Gastrocnemius medialis (tissue), 4 donors: ENCODE data around the gene FZD10. TPM values are rescaled to one million over a fixed set of nuclear protein-coding genes. Genes with fewer than 3 reads are reported as not detected.

Source experiments
- ATAC-seq, 2 donors: fragments of 150-250 bp; one replicate each; pipeline ENCODE4 v1.9.1; 2016
- DNase-seq, 2 donors: peaks; one replicate each; pipeline ENCODE4 v3.0.0-alpha.2; 2019
- H3K27ac ChIP-seq, 4 donors: fragments of 200-600 bp; sonication (generic); 1 replicate in 1 of 4; 2 replicates in 3 of 4; pipeline ENCODE4 v1.5.1; 2016 to 2018; ENCODE audit warnings: mild to moderate bottlenecking in 2 of 4, moderate library complexity in 1 of 4
- H3K27me3 ChIP-seq, 3 donors: fragments of 200-600 bp; sonication (generic) in 2 of 3; 1 replicate in 1 of 3; 2 replicates in 2 of 3; pipeline versions ENCODE4 v1.5.1 to v1.6.0; 2016 to 2019; ENCODE audit warnings: mild to moderate bottlenecking in 1 of 3, moderate library complexity in 1 of 3
- H3K36me3 ChIP-seq, 2 donors: fragments of 200-600 bp; sonication (generic) in 1 of 2; one replicate each; pipeline ENCODE4 v1.5.1; 2017 to 2018
- H3K4me1 ChIP-seq, 2 donors: fragments of 200-600 bp; sonication (generic) in 1 of 2; one replicate each; pipeline ENCODE4 v1.5.1; 2016 to 2017; ENCODE audit warnings: mild to moderate bottlenecking in 2 of 2
- H3K4me3 ChIP-seq, 4 donors: fragments of 200-600 bp; sonication (generic) in 3 of 4; 1 replicate in 1 of 4; 2 replicates in 3 of 4; pipeline ENCODE4 v1.5.1; 2016 to 2019; ENCODE audit warnings: mild to moderate bottlenecking in 2 of 4
- H3K9me3 ChIP-seq, 3 donors: fragments of 200-600 bp; sonication (generic) in 2 of 3; 1 replicate in 1 of 3; 2 replicates in 2 of 3; pipeline ENCODE4 v1.5.1; 2016 to 2019
- POLR2A ChIP-seq, 2 donors: fragments of 450-650 bp; IDR thresholded peaks; one replicate each; pipeline ENCODE4 v1.6.1; 2017; ENCODE audit warnings: antibody characterized with exemption in 2 of 2, mild to moderate bottlenecking in 2 of 2, moderate library complexity in 2 of 2
- in situ Hi-C, 4 donors: fragments of 200-750 bp; cut with MboI; loops; one replicate each; pipeline versions ENCODE4 v1.15.0 to v1.8.0; 2017; ENCODE audit warnings: low sequenced_read_pairs in 4 of 4
- intact Hi-C: fragments of 100-400 bp; cut with DNase I; formaldehyde crosslinking; loops from one replicate; pipeline ENCODE4 v1.15.1; 2023; ENCODE audit warnings: low total_unique reads
- total RNA-seq, 4 donors: library from RNA; depleted of rRNA; stranded (reverse); fragments of >200 nt; gene quantifications; one replicate each; pipeline versions ENCODE4 v1.1.0 to v1.2.3, GENCODE V29; 2016
- TF ChIP-seq, protein P1 (sequence below), 5 experiments: fragments of 450-650 bp in 3 of 5; fragments of 200-600 bp in 2 of 5; sonication (generic) in 2 of 5; IDR thresholded peaks in 4 of 5; conservative IDR thresholded peaks in 1 of 5; 1 replicate in 4 of 5; 2 replicates in 1 of 5; pipeline ENCODE4 v1.5.1; 2016 to 2019; ENCODE audit warnings: antibody characterized with exemption in 5 of 5, mild to moderate bottlenecking in 3 of 5, moderate library complexity in 3 of 5

FZD10 gene
- total RNA-seq, 4 donors from 2014 or later, result 0.15 to 2.3 (median 1.1) TPM; not detected in 1

DNA sequence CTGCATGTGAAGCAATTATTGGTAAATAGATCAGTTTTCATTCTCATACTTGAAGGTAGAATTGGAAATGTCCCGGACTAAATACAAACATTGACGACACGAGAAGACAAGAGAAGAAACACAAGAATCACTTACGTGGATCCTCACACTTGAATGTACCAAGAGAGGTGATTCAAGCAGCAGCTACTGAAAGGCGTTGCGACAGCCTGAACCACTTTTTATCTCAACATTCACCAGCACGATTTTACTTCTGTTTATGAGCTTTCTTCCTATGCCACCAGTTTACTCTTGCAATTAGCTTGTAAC lies 3.6 kb upstream of the FZD10 start:
- ATAC-seq, result no peak
- H3K4me1 ChIP-seq, result no peaks in the 10 kb centered on the region
- no peak overlapping the region for H3K4me3 ChIP-seq
- no peak overlapping the region for H3K27ac ChIP-seq
- DNase-seq, result no peak
- H3K9me3 ChIP-seq, result no peaks in the 10 kb centered on the region
- TF ChIP-seq, protein P1, sequence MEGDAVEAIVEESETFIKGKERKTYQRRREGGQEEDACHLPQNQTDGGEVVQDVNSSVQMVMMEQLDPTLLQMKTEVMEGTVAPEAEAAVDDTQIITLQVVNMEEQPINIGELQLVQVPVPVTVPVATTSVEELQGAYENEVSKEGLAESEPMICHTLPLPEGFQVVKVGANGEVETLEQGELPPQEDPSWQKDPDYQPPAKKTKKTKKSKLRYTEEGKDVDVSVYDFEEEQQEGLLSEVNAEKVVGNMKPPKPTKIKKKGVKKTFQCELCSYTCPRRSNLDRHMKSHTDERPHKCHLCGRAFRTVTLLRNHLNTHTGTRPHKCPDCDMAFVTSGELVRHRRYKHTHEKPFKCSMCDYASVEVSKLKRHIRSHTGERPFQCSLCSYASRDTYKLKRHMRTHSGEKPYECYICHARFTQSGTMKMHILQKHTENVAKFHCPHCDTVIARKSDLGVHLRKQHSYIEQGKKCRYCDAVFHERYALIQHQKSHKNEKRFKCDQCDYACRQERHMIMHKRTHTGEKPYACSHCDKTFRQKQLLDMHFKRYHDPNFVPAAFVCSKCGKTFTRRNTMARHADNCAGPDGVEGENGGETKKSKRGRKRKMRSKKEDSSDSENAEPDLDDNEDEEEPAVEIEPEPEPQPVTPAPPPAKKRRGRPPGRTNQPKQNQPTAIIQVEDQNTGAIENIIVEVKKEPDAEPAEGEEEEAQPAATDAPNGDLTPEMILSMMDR (IDR thresholded peaks at IDR 0.05 in 4 of 5, conservative IDR thresholded peaks at IDR 0.05 in 1 of 5), result no peak
- TF ChIP-seq POLR2A (IDR thresholded peaks at IDR 0.05), result no peak
- in situ Hi-C loops (no loop called here), intact Hi-C loops (no loop called here)
- H3K27me3 ChIP-seq, result peaks cover 27 to 32% (median 31%) of the 10 kb centered on the region in 3 donors
- no peaks in the 10 kb centered on the region for H3K36me3 ChIP-seq

DNA sequence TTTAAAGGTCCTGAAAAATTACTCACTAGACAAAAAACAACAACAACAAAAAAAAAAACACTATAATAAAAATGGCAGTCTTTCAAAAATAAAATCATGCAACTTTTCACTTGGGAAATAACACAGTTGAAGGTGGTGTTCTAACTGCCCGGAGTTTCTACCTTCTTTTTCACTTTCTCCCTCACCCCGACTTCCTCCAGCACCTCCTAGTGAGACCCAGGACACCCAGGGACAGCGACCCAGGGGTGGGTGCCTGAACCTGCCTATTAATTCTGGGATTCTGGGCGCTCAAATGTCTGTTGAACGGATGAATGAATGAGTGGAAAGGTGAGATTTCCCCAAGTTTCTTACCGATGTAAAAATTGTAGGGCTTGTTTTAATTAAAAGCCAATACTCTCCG lies 2.0 kb upstream of the FZD10 start:
- H3K4me1 ChIP-seq, result no peaks in the 10 kb centered on the region
- ATAC-seq, result no peak
- intact Hi-C loops (loop anchor here (5.0 kb wide), 1 partner anchor 33 kb away; no protein-coding TSS in a partner anchor), in situ Hi-C loops (no loop called here)
- no peaks in the 10 kb centered on the region for H3K9me3 ChIP-seq
- no peaks in the 10 kb centered on the region for H3K36me3 ChIP-seq
- no peak for DNase-seq
- H3K27me3 ChIP-seq, result peaks cover 31 to 38% (median 34%) of the 10 kb centered on the region in 3 donors
- no peak overlapping the region for H3K27ac ChIP-seq
- TF ChIP-seq, protein P1 (IDR thresholded peaks at IDR 0.05 in 4 of 5, conservative IDR thresholded peaks at IDR 0.05 in 1 of 5), result no peak
- TF ChIP-seq POLR2A (IDR thresholded peaks at IDR 0.05), result no peak
- H3K4me3 ChIP-seq, result no peak overlapping the region

DNA sequence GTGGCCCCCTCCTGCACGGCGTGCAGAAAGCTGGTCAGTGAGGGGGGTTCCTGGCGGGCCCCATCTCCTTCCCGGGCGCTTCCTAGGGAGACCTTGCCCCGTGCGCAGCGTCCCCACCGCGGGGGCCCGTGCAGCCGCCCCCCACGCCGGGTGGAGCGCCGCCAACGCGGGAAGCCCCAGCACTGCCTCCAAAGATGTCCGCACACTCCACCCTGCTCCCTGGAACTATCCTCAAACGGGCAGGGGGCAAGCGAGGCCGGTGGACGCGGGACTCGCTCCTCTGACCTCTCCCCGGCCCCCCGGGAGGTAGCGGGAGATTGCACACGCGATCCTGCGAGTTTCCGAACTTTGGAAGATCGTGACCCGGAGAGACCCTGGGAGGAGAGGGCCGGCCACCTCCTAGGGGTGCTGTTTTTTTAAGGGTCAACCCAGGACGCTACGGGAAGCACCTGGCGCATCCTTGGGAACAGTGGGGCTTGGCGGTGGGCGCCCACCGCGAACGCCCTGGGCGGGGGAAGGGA lies 1.5 kb upstream of the FZD10 start:
- no peak for ATAC-seq
- no peaks in the 10 kb centered on the region for H3K4me1 ChIP-seq
- peak overlapping the region in 3 of 4 donors; percentile 44 to 54 (median 50) for H3K4me3 ChIP-seq
- peaks cover 31 to 39% (median 34%) of the 10 kb centered on the region in 3 donors for H3K27me3 ChIP-seq
- H3K27ac ChIP-seq, result peak overlapping the region in 1 of 4 donors; percentile 33
- intact Hi-C loops (loop anchor here (5.0 kb wide), 1 partner anchor 33 kb away; no protein-coding TSS in a partner anchor), in situ Hi-C loops (no loop called here)
- DNase-seq, result no peak
- no peaks in the 10 kb centered on the region for H3K9me3 ChIP-seq
- H3K36me3 ChIP-seq, result no peaks in the 10 kb centered on the region
- TF ChIP-seq, protein P1 (IDR thresholded peaks at IDR 0.05 in 4 of 5, conservative IDR thresholded peaks at IDR 0.05 in 1 of 5), result no peak
- no peak for TF ChIP-seq POLR2A (IDR thresholded peaks at IDR 0.05)

GRCh38 chr12:130161261-130162243 lies 712 bp upstream of the FZD10 start:
- no peaks in the 10 kb centered on the region for H3K36me3 ChIP-seq
- TF ChIP-seq POLR2A (IDR thresholded peaks at IDR 0.05), result no peak
- TF ChIP-seq, protein P1 (IDR thresholded peaks at IDR 0.05 in 4 of 5, conservative IDR thresholded peaks at IDR 0.05 in 1 of 5), result no peak
- intact Hi-C loops, result loop anchor here (5.0 kb wide), 1 partner anchor 34 kb away; no protein-coding TSS in a partner anchor
- peak overlapping the region in 3 of 4 donors; percentile 23 to 39 (median 33) for H3K27ac ChIP-seq
- DNase-seq (no peak), ATAC-seq (no peak)
- H3K27me3 ChIP-seq, result peaks cover 31 to 38% (median 34%) of the 10 kb centered on the region in 3 donors
- H3K4me1 ChIP-seq, result no peaks in the 10 kb centered on the region
- H3K9me3 ChIP-seq, result no peaks in the 10 kb centered on the region
- in situ Hi-C loops, result no loop called here
- H3K4me3 ChIP-seq, result peak overlapping the region; percentile 44 to 54 (median 50)
